ENCODE measurements around the gene CRYBG3. TPM values are rescaled to one million over a fixed set of nuclear protein-coding genes. Genes with fewer than 3 reads are reported as not detected.

CRYBG3 gene
- total RNA-seq, 4 donors from 2014 or later: 16.4 to 33.4 (median 21.6) TPM

DNA sequence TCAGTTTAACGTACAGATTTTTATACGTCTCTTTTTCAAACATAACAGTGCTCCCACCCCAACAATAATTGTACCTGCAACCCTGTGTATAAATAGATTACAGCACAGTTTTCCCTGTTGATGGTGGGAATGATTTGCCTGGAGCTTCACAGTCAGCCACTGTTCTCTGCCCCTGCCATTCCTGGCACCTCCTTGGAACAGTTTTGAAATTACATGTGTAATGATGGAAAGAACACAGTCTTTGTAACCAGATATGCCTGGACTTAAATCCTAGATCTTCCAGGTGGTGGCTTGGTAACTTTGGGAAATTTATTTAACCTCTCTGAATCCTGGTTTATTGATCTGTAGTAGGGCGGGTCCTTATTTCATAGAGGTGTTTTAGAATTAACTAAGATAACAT lies 27.0 kb downstream of the CRYBG3 start:
- no peak for TF ChIP-seq POLR2A (IDR thresholded peaks at IDR 0.05)
- TF ChIP-seq, protein P1, sequence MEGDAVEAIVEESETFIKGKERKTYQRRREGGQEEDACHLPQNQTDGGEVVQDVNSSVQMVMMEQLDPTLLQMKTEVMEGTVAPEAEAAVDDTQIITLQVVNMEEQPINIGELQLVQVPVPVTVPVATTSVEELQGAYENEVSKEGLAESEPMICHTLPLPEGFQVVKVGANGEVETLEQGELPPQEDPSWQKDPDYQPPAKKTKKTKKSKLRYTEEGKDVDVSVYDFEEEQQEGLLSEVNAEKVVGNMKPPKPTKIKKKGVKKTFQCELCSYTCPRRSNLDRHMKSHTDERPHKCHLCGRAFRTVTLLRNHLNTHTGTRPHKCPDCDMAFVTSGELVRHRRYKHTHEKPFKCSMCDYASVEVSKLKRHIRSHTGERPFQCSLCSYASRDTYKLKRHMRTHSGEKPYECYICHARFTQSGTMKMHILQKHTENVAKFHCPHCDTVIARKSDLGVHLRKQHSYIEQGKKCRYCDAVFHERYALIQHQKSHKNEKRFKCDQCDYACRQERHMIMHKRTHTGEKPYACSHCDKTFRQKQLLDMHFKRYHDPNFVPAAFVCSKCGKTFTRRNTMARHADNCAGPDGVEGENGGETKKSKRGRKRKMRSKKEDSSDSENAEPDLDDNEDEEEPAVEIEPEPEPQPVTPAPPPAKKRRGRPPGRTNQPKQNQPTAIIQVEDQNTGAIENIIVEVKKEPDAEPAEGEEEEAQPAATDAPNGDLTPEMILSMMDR (IDR thresholded peaks at IDR 0.05): no peak
- intact Hi-C loops (cut with DNase I): no loop called here
- Histone ChIP-seq H3K27me3 (no peaks in the 10 kb centered on the region), H3K4me1 (peaks cover 0 to 6% (median 0%) of the 10 kb centered on the region in 3 donors), H3K36me3 (peaks cover 0 to 20% (median 0%) of the 10 kb centered on the region in 3 donors), H3K9me3 (peaks cover 0 to 5% (median 0%) of the 10 kb centered on the region in 3 donors), H3K4me3 (no peak overlapping the region), H3K27ac (no peak overlapping the region)
- DNase-seq: no peak
- 90% methylated on average over 3 of the region's 3 CpGs for WGBS, 2 donors

DNA sequence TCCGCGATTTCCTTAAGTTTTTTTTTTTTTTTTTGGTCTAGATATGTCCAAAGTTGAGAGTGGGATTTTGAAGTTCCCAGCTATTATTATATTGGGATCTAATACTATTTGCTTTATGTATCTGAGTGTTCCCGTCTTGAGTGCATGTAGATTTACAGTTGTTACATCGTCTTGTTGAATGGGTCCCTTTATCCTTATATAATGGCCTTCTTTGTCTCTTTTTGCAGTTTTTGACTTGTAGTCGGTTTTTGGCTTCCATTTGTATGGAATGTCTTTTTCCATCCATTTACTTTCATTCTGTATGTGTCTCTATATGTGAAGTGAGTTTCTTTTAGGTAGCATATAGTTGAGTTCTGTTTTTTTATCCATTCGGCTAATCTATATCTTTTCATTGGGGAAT lies 35.6 kb downstream of the CRYBG3 start:
- Histone ChIP-seq H3K4me1 (peaks cover 0 to under 1% (median 0%) of the 10 kb centered on the region in 3 donors), H3K36me3 (no peaks in the 10 kb centered on the region), H3K27me3 (no peaks in the 10 kb centered on the region), H3K4me3 (no peak overlapping the region), H3K9me3 (peaks cover 0 to 10% (median 4%) of the 10 kb centered on the region in 3 donors), H3K27ac (no peak overlapping the region)
- TF ChIP-seq, protein P1 (IDR thresholded peaks at IDR 0.05): no peak
- TF ChIP-seq POLR2A (IDR thresholded peaks at IDR 0.05): no peak
- WGBS, 2 donors: 84 to 93% methylated on average over 6 of the region's 6 CpGs
- no peak for DNase-seq
- intact Hi-C loops (cut with DNase I): no loop called here

DNA sequence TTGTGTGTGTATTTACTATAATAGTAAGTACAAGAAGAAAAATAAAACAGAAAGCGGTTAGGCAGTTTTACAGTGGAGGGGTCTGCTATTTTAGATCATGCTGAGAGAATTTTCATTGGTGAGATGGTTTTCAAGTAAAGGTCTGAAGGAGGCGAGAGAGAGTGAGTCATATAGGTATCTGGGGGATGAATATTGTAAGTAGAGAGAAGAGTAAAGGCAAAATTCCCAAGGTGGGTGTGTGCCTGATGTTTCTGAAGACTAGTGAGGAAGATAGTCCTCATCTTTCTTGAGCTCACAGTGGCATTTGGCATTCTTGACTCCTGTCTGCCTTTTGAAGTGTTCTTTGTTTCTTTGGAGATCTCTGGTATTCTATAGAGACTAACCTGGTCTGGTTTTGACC lies 38.6 kb downstream of the CRYBG3 start:
- Histone ChIP-seq H3K27ac (no peak overlapping the region), H3K4me1 (peaks cover 0 to 16% (median 4%) of the 10 kb centered on the region in 3 donors), H3K36me3 (peaks cover 0 to 9% (median 0%) of the 10 kb centered on the region in 3 donors), H3K27me3 (no peaks in the 10 kb centered on the region), H3K4me3 (no peak overlapping the region), H3K9me3 (no peaks in the 10 kb centered on the region)
- intact Hi-C loops (cut with DNase I): no loop called here
- 79 to 93% methylated on average over 2 of the region's 2 CpGs for WGBS, 2 donors
- DNase-seq: no peak
- TF ChIP-seq POLR2A (IDR thresholded peaks at IDR 0.05): no peak
- TF ChIP-seq, protein P1 (IDR thresholded peaks at IDR 0.05): no peak

DNA sequence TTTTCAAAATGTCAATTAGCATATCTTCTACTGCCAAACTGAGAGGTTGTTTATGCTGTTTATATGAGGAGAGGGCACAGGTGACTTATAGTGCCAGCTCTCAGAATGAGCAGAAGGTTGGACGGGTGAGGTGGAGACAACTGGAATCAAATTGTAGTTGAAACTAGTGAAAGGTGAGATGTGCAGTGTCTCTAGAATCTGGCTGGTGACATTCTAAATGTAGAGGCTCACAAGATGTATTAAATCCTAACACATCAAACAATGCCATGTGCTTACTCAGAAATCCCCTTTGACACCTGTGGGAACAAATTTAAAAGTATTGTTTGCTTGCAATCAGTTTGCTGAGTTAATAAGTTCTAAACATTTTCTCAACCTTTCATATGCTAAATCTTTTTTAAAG lies 40.8 kb downstream of the CRYBG3 start:
- intact Hi-C loops (cut with DNase I): no loop called here
- 94% methylated on average over 1 of the region's 1 CpG for WGBS, 2 donors

DNA sequence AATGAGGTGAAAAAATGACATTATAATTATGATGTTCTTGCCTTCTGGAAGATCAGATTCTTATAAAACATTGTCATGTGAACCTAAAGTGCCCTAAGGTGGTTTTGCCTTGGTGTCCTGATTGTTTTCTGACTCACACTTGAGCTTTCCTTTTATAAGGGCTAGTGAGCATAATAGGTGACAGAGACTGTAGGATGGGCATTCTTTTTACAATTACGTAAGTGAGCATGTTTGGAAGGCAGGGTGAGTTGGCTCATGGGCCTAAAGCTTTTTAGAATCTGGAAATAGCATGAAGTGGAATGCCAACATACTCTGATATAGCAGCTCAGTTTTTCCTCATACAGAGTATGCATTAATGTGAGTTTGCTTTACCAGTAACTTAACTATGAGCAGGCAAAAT lies 41.2 kb downstream of the CRYBG3 start:
- TF ChIP-seq POLR2A (IDR thresholded peaks at IDR 0.05): no peak
- TF ChIP-seq, protein P1 (IDR thresholded peaks at IDR 0.05): no peak
- peaks cover 0 to 9% (median 0%) of the 10 kb centered on the region in 3 donors for H3K36me3 ChIP-seq
- intact Hi-C loops (cut with DNase I): no loop called here
- peaks cover 0 to 16% (median 4%) of the 10 kb centered on the region in 3 donors for H3K4me1 ChIP-seq
- H3K27me3 ChIP-seq: no peaks in the 10 kb centered on the region
- no peak overlapping the region for H3K4me3 ChIP-seq
- H3K27ac ChIP-seq: no peak overlapping the region
- no peaks in the 10 kb centered on the region for H3K9me3 ChIP-seq
- WGBS, 2 donors: 27 to 38% methylated on average over 1 of the region's 1 CpG
- no peak for DNase-seq

More for the DNA sequence above, 40.8 kb downstream of the CRYBG3 start:
- Histone ChIP-seq H3K27ac (no peak overlapping the region), H3K4me3 (no peak overlapping the region), H3K9me3 (no peaks in the 10 kb centered on the region), H3K4me1 (peaks cover 0 to 16% (median 4%) of the 10 kb centered on the region in 3 donors), H3K27me3 (no peaks in the 10 kb centered on the region), H3K36me3 (peaks cover 0 to 9% (median 0%) of the 10 kb centered on the region in 3 donors)
- TF ChIP-seq, protein P1 (IDR thresholded peaks at IDR 0.05): no peak
- no peak for TF ChIP-seq POLR2A (IDR thresholded peaks at IDR 0.05)
- no peak for DNase-seq

Data from esophagus squamous epithelium (tissue), 5 donors.